DMS53 treated with DMSO at 0.1 percent for 48 hours (cell line): ENCODE results near the gene MAP4K2.
A peak's percentile ranks its signal among the peaks of the same experiment; 100 is the strongest.

Experiments used
- DNase-seq: peaks from one replicate; lab custom pipeline; 2025; ENCODE audit not compliant: unreplicated experiment; lab: John Stamatoyannopoulos, UW

MAP4K2 gene

DNA sequence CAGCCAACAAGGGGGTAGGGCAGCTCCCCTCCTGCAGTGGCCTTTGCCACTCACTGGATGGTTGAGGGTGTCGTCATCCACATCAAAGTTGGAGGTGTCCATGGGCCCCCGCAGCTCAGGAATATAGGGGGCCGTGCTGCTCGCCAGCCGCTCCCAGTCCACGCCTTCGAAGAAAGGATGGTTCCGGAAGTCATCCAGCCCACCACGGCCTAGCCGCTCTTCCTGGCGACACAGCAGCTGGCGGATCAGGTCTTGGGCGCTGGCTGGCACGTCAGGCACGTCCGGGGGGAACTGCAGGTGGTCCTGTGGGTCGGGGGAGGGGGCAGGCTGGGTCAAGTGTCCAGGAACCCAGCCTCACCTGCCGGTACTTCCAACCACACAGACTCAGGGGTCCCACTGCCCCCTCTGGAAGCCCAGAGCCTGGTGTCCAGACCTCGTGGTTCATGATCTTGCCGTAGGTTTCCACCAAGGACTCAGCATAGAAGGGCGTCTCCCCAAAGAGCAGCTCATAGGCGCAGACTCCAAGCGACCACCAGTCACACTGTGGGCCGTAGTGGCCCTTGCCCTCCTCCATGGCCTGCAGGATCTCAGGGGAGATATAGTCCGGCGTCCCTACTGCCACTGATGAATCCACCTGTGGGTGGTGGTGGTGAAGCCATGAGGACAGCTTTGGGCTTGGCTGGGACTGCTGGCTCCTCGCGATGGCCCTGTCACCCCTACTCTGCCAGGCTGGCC is 35.8 kb upstream of the MAP4K2 start:
- no peak for DNase-seq

DNA sequence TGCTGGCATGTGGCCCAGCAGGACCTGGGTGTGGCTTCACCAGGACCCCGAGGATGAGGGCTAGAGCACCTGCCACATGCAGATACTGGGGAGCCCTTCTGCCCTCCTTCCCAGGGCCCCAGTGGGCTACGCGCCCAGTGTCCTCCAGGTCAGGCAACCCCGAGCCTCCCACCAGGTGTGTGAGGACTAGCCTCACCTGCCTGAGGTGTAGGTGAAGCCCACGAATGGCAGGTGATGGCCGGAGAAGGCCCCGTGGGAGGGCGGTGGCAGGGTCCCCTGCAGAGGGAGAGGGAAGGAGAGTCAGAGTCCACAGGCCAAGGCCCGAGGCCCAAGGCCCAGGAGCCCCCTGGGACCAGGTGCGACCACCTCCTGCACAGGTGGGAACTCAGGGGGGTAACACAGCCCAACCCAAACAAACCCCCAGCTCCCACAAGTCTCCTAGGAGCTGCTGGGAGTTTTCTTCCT is 34.9 kb upstream of the MAP4K2 start:
- no peak for DNase-seq

- DNase-seq, result no peak
These were observed 33.5 kb upstream of the MAP4K2 start for GRCh38 chr11:64836448-64837072.

- no peak for DNase-seq
These were observed 32.8 kb upstream of the MAP4K2 start for GRCh38 chr11:64835616-64836447.

DNA sequence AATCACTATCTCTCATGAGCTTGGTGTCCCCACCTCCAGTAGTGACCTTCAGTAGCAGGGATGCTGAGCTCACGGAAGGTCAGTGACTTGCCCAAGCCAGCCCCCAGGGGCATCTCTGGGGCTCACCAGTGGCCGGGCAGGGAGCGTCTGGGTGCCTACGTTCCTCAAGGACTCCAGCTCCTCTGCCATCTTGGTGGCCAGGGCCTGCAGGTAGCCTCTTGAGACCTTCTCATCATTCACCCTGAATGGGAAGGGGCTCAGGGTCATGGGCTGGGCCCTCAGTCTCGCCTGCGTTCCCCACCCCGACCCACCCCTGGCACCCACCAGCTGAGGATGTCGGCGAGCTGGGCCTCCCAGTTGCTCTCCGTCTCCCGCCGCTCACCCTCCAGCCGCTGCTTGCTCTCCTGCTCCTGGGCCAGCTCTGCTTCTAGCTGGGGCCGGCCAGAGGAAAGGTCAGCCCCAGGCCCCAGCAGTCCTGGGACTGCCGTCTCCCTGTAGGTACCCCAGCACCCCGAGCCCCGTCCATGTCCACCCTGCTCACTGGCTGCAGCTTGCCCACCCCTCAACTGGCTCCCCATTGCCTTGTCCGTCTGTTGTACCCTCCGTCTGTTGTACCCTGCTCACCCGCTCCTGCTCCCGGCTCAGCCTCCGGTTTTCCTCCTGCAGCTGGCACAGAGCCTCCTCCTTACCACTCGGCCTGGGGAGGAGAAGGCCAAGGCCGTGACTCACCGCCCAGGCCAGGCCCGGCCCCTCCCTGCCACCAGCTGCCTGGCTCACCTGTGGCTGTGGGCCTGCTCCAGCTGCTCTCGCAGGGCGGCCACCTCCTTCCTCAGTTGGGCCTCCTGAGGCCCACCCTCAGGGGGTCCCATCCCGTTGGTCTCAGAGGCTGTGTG is 32.0 kb upstream of the MAP4K2 start:
- DNase-seq, result peak; percentile 51

- DNase-seq, result no peak
These were observed 31.2 kb upstream of the MAP4K2 start for GRCh38 chr11:64834031-64834722.

GRCh38 chr11:64833509-64833908 is 30.5 kb upstream of the MAP4K2 start:
- DNase-seq, result no peak

DNA sequence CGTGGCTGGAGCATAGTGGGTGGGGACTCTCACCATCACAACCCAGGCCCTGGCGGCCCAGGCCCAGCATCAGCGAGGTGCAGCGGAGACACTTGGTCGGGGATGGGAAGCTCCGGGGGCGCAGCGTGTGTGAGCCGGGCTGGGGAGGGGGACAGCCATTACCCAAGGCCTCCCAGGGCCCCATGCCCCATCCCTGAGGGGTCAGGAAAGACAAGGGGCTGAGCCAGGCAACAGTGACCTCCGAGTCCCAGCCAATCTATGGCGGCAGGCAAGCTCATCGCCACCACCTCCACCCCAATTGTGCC is 30.1 kb upstream of the MAP4K2 start:
- no peak for DNase-seq

DNA sequence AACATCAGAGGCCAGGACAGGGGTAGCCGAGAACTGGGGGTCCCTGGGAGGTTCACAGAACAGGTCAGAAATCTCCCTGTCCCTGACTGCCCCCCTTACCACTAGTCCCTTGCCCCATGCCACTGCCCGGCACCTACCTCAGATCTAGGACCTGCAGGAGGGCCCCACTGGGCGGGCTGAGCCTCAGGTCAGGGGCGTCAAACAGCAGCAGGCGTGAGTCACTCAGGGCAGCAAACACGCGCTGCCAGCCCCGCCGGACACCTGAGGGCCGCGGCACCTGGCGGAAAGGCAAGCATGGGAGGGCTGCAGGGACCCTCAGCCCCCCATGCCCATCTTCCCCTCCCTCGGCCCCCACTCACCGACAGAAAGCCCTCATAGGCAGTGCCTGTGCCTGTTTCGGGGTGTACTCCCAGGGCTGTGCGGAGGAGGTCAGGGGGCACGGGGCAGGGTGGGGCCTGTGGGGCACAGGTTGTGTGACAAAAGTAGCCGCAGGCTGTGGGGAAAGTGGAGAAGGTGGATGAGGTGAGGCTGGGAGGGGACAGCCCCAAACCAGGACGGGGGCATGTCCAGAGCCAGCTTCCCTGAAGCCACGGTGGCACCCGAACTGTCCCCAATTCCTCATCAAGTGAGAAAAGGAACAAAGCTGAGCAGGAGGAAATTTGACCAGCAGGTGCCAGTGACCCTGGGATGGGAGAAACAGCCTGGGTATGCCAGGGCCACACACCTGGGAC is 29.6 kb upstream of the MAP4K2 start:
- DNase-seq, result no peak

DNA sequence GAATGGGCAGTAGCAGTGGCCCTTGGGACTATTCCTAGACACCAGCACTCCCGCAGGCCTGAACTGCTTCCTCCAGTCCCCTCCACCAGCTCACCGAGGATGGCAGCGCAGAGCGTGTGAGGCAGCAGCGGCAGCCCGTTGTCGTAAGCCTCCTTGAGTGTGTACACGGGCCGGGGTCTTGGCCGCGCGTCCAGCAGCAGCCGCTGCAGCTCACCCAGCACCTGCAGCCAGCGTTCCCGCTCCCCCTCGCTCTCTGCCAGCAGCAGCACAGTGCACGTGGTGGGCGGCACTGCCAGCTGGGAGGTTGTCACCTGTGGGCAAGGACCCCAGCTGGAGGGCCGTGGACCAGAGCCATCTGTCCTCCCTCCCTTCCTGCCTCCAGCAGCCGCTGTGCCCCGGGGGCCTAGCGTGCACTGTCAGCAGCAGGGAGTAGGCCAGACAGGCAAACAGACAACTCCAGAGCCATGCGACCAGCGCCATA is 28.4 kb upstream of the MAP4K2 start:
- DNase-seq, result no peak

DNA sequence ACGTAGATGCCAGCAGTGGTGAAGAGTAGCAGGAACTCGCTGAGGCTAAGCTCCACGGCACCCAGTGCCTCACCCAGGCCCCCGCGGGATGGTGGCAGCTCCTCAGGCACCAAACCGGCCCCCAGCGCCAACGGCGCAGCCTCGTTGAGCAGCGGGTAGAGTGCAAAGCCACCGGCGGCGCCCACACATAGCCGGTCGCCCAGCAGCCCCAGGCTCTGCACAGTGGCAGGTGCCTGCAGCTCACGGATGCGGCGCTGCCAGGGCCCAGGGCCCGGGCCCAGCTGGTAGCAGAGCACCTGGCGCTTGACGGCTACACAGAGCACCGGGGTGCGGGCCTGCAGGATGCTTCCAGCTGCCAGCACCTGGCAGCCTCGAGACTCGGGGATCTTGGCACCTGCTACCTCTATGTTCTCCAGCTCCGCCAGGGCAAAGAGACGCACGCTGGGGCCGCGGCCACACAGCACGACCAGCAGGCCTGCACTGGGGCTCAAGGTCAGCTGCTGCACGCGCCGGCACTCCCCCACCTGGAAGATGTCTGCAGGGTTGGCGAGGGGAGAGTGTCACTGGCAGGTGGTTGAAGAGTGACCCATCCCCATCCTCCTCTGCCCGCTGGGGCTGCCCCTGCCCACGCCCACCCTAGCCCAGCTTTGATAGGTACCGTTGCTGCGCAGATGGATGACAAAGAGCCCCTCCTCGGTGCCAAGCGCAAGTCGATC is 26.7 kb upstream of the MAP4K2 start:
- DNase-seq, result no peak

DNA sequence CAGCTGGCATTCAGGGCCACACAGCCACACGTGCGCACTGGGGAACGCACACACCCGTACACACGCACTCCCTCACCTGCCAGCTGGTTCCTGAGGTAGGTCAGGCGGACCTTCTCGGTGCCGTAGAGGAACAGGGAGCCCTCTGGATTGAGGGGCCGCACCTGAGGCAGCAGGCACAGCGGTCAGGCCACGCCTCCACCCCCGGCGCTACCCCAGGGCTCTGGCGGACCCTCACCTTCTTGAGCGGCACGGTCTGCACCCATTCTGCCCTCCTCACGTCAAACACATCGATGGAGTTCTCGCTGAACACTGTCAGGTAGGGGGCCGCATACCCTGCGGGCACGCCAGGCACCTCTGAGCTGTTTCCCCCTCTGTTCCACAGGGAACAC is 24.4 kb upstream of the MAP4K2 start:
- DNase-seq, result no peak

DNA sequence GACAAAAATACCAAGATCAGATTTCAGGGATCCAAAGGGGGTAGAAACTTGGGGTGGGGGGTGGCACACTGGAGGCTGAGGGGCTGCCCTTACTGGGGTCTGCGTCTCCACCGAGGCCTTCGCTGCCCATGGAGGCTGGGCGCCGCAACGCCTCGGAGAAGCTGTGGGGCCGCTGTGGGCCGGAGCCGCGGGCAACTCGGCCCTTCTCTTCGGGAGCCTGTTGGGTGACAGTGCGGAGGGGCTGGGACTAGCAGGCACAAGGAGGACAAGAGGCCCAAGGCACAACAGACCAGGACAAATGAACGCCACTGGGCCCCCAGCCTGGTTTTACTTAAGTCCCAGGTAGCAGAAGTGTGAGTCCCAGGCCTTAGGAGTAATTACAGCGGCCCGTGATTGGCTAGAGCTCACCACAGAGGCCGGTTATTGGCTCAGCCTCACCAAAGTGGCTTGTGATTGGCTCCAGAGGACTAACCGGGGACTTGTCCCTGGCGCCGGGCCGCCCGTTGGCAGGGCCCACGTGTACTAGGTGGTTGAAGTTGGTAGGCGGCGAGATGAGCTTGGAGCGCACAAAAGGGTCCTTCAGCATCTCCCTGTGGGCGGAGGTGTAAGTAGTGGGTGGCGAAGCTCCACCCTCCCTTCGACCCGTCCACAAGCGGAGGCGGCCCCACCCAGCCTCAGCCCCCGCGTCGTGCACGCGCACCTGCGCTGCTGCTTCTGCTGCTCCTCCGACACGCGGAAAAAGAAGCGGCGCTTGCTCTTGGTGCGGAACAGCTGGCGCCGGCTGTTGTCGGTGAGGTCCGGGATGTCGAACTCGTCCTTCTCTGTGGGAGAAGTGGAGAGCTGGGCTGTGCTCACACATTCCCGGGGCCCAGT is 23.8 kb upstream of the MAP4K2 start:
- no peak for DNase-seq

- DNase-seq, result no peak
These were observed 23.0 kb upstream of the MAP4K2 start for GRCh38 chr11:64826062-64826461.

DNA sequence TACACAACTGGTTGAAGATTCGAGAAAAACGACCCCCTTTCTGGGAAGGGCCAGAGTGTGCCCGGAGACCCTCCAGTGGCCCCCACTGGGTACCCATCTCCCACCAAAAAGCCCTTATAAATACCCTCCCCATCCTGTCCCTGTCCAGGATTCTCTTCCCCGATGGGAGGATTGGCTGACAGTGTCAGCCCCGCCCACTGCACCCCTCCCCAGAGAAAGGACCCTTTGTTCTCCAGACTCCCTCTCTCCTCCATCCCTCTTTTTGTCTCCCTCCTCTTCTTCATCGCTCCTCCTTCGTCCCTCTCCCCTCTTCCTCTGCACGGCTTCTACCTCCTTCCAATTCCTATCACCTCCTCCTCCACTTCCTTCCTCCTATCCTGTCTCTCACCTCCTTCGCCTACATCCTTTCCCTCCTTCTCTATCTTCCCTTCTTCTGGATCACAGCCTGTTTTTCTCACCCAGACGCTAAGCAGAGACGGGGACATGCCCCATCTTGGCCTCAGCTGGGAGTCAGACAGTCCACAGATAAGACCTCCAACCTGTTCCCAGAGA is 20.6 kb upstream of the MAP4K2 start:
- DNase-seq, result no peak

- DNase-seq, result no peak
These were observed 14.5 kb upstream of the MAP4K2 start for GRCh38 chr11:64817476-64817875.

GRCh38 chr11:64815433-64815832 is 12.4 kb upstream of the MAP4K2 start:
- peak; percentile 0 for DNase-seq

- DNase-seq, result peak; percentile 21
These were observed 11.7 kb upstream of the MAP4K2 start for GRCh38 chr11:64814712-64815187.
